ENCODE data around the gene COCH.

DNA sequence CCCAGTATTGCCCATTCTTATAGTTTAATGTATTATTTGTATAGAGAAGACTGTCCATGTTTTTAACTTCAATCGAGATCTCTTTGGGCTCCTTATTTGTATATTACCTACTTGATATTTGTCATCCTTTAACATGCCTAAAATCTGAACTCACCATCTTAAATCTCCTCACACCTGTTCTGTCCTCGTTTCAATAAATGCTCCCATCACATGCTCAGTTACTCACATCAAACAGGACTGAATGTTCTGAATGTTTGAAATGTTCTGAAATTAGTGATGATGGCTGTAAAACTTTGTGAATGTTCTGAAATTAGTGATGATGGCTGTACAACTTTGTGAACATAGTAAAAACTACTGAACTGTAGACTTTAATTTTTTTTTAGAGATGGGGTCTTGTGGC, 34.5 kb downstream of the COCH start:
- TF ChIP-seq, protein P1, sequence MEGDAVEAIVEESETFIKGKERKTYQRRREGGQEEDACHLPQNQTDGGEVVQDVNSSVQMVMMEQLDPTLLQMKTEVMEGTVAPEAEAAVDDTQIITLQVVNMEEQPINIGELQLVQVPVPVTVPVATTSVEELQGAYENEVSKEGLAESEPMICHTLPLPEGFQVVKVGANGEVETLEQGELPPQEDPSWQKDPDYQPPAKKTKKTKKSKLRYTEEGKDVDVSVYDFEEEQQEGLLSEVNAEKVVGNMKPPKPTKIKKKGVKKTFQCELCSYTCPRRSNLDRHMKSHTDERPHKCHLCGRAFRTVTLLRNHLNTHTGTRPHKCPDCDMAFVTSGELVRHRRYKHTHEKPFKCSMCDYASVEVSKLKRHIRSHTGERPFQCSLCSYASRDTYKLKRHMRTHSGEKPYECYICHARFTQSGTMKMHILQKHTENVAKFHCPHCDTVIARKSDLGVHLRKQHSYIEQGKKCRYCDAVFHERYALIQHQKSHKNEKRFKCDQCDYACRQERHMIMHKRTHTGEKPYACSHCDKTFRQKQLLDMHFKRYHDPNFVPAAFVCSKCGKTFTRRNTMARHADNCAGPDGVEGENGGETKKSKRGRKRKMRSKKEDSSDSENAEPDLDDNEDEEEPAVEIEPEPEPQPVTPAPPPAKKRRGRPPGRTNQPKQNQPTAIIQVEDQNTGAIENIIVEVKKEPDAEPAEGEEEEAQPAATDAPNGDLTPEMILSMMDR (IDR thresholded peaks at IDR 0.05; ENCODE audit: low read length), result no peak
- TF ChIP-seq EZH2 (optimal IDR thresholded peaks at IDR 0.05; ENCODE audit: low read depth, low read length) (no peak), EZH2phosphoT487 (IDR thresholded peaks at IDR 0.05; ENCODE audit: low read length) (no peak)

All from MM.1S (cell line).